GM23248 (cell line): ENCODE results near the gene CXCL1. TPM values are rescaled to one million over a fixed set of nuclear protein-coding genes. Genes with fewer than 3 reads are reported as not detected.

Source experiments
- DNase-seq: peaks from one replicate; pipeline ENCODE4 v3.0.0-alpha.2; 2015
- H2AFZ ChIP-seq: fragments of 200-600 bp; sonication (generic); 2 replicates; pipeline ENCODE4 v1.6.1; 2016; ENCODE audit warnings: antibody characterized with exemption
- H3F3A ChIP-seq: fragments of 200-600 bp; sonication (generic); 2 replicates; pipeline ENCODE4 v1.6.1; 2016; ENCODE audit warnings: mild to moderate bottlenecking, antibody characterized with exemption, mixed run types; ENCODE audit not compliant: insufficient read depth
- H3K27ac ChIP-seq: fragments of 200-600 bp; sonication (generic); 2 replicates; pipeline ENCODE4 v1.5.1; 2016; ENCODE audit warnings: mild to moderate bottlenecking
- H3K27me3 ChIP-seq: fragments of 200-600 bp; sonication (generic); replicated peaks from 2 replicates; pipeline ENCODE4 v1.6.1; 2016; ENCODE audit warnings: mild to moderate bottlenecking; ENCODE audit not compliant: insufficient read depth
- H3K36me3 ChIP-seq: fragments of 200-600 bp; sonication (generic); 2 replicates; pipeline ENCODE4 v1.6.1; 2016; ENCODE audit warnings: low read depth, mild to moderate bottlenecking
- H3K4me1 ChIP-seq: fragments of 200-600 bp; sonication (generic); 2 replicates; pipeline ENCODE4 v1.6.1; 2016; ENCODE audit warnings: mild to moderate bottlenecking; ENCODE audit not compliant: insufficient read depth
- H3K4me2 ChIP-seq: fragments of 200-600 bp; sonication (generic); one replicate; pipeline ENCODE4 v1.6.1; 2016; ENCODE audit warnings: mild to moderate bottlenecking; ENCODE audit not compliant: unreplicated experiment
- H3K4me3 ChIP-seq: fragments of 200-600 bp; sonication (generic); 2 replicates; pipeline ENCODE4 v1.5.1; 2016; ENCODE audit warnings: mild to moderate bottlenecking
- H3K79me2 ChIP-seq: fragments of 200-600 bp; sonication (generic); 2 replicates; pipeline ENCODE4 v1.6.1; 2016; ENCODE audit warnings: mild to moderate bottlenecking; ENCODE audit not compliant: insufficient read depth
- H3K9ac ChIP-seq: fragments of 200-600 bp; sonication (generic); 2 replicates; pipeline ENCODE4 v1.6.1; 2016; ENCODE audit warnings: mild to moderate bottlenecking
- H3K9me2 ChIP-seq: fragments of 200-600 bp; sonication (generic); 2 replicates; pipeline ENCODE4 v1.6.1; 2016; ENCODE audit warnings: mixed run types, mild to moderate bottlenecking, moderate library complexity; ENCODE audit not compliant: insufficient read depth
- H3K9me3 ChIP-seq: fragments of 200-600 bp; sonication (generic); one replicate; pipeline ENCODE4 v1.6.1; 2017; ENCODE audit warnings: low read depth
- H4K20me1 ChIP-seq: fragments of 200-600 bp; sonication (generic); 2 replicates; pipeline ENCODE4 v1.6.0; 2016; ENCODE audit not compliant: insufficient read depth
- EZH2 ChIP-seq: fragments of 200-600 bp; sonication (generic); IDR thresholded peaks from 2 replicates; pipeline ENCODE4 v1.6.1; 2018; ENCODE audit warnings: antibody characterized with exemption, mild to moderate bottlenecking; ENCODE audit not compliant: insufficient read depth, poor library complexity, severe bottlenecking
- EZH2phosphoT487 ChIP-seq: fragments of 200-600 bp; sonication (generic); IDR thresholded peaks from 2 replicates; pipeline ENCODE4 v1.6.1; 2018; ENCODE audit warnings: antibody characterized with exemption, moderate library complexity, mild to moderate bottlenecking, low read depth; ENCODE audit not compliant: insufficient read depth
- WGBS, 2 experiments: methylation state at CpG; one replicate each; pipeline ENCODE4 v1.1.6; 2015 to 2017; ENCODE audit warnings: low lambda C conversion rate in 2 of 2, low coverage in 1 of 2; ENCODE audit errors: missing lambda C conversion rate in 2 of 2; 5-methylcytosine and 5-hydroxymethylcytosine counted together
- in situ Hi-C: fragments of 300-500 bp; cut with MboI; formaldehyde crosslinking; loops from 2 replicates; pipeline ENCODE4 v1.15.0; 2020
- polyA plus RNA-seq: library from polyadenylated mRNA; unstranded; fragments of >200 nt; fragmentation: Nextera tagmentation; extraction: Ambion mirVana; gene quantifications from 2 replicates; pipeline ENCODE4 v1.2.1, GENCODE V29; 2016
- total RNA-seq: library from RNA; depleted of rRNA; stranded (reverse); fragments of >200 nt; shearing (Covaris generic); gene quantifications from 2 replicates; pipeline ENCODE4 v1.2.3, GENCODE V29; 2014

CXCL1 gene
- total and polyA plus RNA-seq, 2 experiments from 2014 or later = 12.6 to 14.8 TPM

DNA sequence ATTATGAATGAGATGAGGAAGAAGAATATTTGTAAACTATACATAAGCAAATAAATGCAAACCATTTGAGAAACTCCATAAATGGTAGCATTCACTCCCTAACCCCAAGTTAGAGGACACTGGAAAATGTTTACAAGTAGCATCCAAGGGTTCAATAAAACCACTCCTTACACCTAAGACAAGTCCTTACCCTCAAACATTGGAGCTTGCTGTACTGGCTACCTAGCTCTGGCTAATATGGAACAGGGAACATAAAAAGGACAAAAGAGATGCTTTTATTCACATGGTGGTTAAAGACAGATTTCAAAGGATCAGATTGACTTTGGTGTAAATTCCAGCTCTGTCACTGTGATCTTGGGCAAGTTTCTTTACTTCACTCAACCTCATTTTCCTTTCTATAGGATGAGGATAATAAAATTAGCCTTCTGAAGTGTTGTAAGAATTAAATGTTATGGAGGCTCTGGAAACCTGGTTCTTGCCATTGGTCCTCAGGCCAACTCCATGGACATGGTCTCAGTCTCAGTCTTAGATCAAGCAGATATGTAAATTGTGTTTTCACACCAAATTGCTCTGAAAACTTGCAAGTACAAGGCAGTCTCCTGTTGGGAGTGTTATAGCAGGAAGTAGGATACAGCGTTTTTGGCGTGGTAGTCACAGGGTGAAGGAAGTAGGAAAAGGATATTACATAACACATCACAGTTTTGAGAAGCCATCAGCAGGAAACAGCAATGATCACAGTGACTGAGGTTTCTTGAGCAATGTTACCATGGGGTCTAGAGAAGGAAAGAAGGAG, 3.3 kb downstream of the CXCL1 start:
- H3F3A ChIP-seq = peaks cover 15% of the 10 kb centered on the region; the same call in 1 of the 2 replicates
- in situ Hi-C loops = no loop called here
- 94 to 97% methylated on average over 2 of the region's 2 CpGs for WGBS, 2 experiments

GRCh38 chr4:73874386-73874785, 5.2 kb downstream of the CXCL1 start:
- no peaks in the 10 kb centered on the region for H3K36me3 ChIP-seq
- in situ Hi-C loops = no loop called here
- peaks cover 9% of the 10 kb centered on the region for H3K4me1 ChIP-seq
- no peak overlapping the region for H3K4me2 ChIP-seq
- H3K9me3 ChIP-seq = no peaks in the 10 kb centered on the region
- TF ChIP-seq EZH2 (no peak), EZH2phosphoT487 (no peak)
- H3K9ac ChIP-seq = no peak overlapping the region
- 73 to 90% methylated on average over 2 of the region's 2 CpGs for WGBS, 2 experiments
- H3K9me2 ChIP-seq = no peaks in the 10 kb centered on the region
- no peak overlapping the region for H3K4me3 ChIP-seq
- peaks cover 15% of the 10 kb centered on the region; the same call in 1 of the 2 replicates for H3F3A ChIP-seq
- no peak for DNase-seq
- no peak overlapping the region for H3K27ac ChIP-seq
- no peaks in the 10 kb centered on the region for H3K27me3 ChIP-seq
- H3K79me2 ChIP-seq = no peaks in the 10 kb centered on the region
- no peaks in the 10 kb centered on the region for H4K20me1 ChIP-seq
- no peak overlapping the region for H2AFZ ChIP-seq

More for the DNA sequence above, 3.3 kb downstream of the CXCL1 start:
- Histone ChIP-seq H3K9me2 (no peaks in the 10 kb centered on the region), H3K4me1 (peaks cover 9% of the 10 kb centered on the region), H3K4me2 (no peak overlapping the region), H3K27ac (no peak overlapping the region), H3K36me3 (no peaks in the 10 kb centered on the region), H3K9me3 (no peaks in the 10 kb centered on the region), H3K79me2 (no peaks in the 10 kb centered on the region), H3K4me3 (no peak overlapping the region), H3K27me3 (no peaks in the 10 kb centered on the region), H4K20me1 (no peaks in the 10 kb centered on the region), H2AFZ (no peak overlapping the region), H3K9ac (no peak overlapping the region)
- TF ChIP-seq EZH2phosphoT487 = no peak
- no peak for TF ChIP-seq EZH2
- DNase-seq = no peak

- Histone ChIP-seq H3K27me3 (no peaks in the 10 kb centered on the region), H4K20me1 (no peaks in the 10 kb centered on the region), H3K9ac (no peak overlapping the region), H3K9me2 (no peaks in the 10 kb centered on the region), H3K4me1 (peaks cover 9% of the 10 kb centered on the region), H3K4me2 (no peak overlapping the region), H3K27ac (no peak overlapping the region), H3K79me2 (no peaks in the 10 kb centered on the region), H3K4me3 (no peak overlapping the region), H2AFZ (no peak overlapping the region), H3F3A (peaks cover 15% of the 10 kb centered on the region; the same call in 1 of the 2 replicates), H3K9me3 (no peaks in the 10 kb centered on the region), H3K36me3 (no peaks in the 10 kb centered on the region)
- in situ Hi-C loops = no loop called here
- DNase-seq = peak; percentile 50
- WGBS, 2 experiments = 92 to 98% methylated on average over 1 of the region's 1 CpG
- TF ChIP-seq EZH2phosphoT487 = no peak
- no peak for TF ChIP-seq EZH2
Observed at GRCh38 chr4:73875401-73875800, 6.2 kb downstream of the CXCL1 start.

GRCh38 chr4:73883306-73883705, 14.1 kb downstream of the CXCL1 start:
- DNase-seq = peak; percentile 77
- no peaks in the 10 kb centered on the region for H4K20me1 ChIP-seq
- 3 to 9% methylated on average over 1 of the region's 1 CpG for WGBS, 2 experiments
- no peak overlapping the region for H3K4me3 ChIP-seq
- no peak overlapping the region for H3K9ac ChIP-seq
- H3K4me2 ChIP-seq = peak overlapping the region; percentile 46
- H3K27ac ChIP-seq = no peak overlapping the region; the same call in 1 of the 2 replicates
- TF ChIP-seq EZH2phosphoT487 (no peak), EZH2 (no peak)
- peak overlapping the region; percentile 11; the same call in 1 of the 2 replicates for H2AFZ ChIP-seq
- peaks cover 34% of the 10 kb centered on the region for H3K4me1 ChIP-seq
- no peaks in the 10 kb centered on the region for H3K79me2 ChIP-seq
- H3K27me3 ChIP-seq = no peaks in the 10 kb centered on the region
- H3K36me3 ChIP-seq = no peaks in the 10 kb centered on the region
- H3K9me2 ChIP-seq = no peaks in the 10 kb centered on the region
- in situ Hi-C loops = no loop called here
- 0 out of 2 replicates have a peak, but pooled peaks cover 13% of the 10 kb centered on the region for H3F3A ChIP-seq
- H3K9me3 ChIP-seq = no peaks in the 10 kb centered on the region
